HG02623 (cell line): ENCODE data around the gene EVI5.
"Not testable (repeated sequence)": the region's sequence is repeated elsewhere in the genome, so short reads cannot be mapped to it uniquely, and the experiment has no call there.

ENCODE experiments used
- ATAC-seq: cut with Tn5 transposase; IDR thresholded peaks from one replicate; pipeline ENCODE4 v1.9.1; 2021; ENCODE audit warnings: moderate library complexity; ENCODE audit not compliant: unreplicated experiment

EVI5 gene

DNA sequence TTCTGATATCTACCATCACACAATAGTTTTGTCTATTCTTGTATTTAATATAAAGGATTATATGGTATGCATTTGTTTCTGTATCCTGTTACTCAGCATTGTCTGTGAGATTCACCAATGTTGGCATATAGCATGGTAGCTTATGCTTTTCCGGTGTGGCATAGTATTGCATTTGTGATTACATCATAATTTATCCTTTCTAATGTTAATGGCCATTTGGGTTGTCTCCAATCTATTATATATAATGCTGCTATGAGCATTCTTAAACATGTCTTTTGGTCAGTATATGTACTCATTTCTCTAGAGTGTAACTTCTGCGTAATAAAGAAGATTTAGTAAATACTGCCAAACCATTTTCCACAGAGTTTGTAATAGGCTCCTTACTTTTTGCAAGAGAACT lies 257.2 kb downstream of the EVI5 start:
- no peak for ATAC-seq

DNA sequence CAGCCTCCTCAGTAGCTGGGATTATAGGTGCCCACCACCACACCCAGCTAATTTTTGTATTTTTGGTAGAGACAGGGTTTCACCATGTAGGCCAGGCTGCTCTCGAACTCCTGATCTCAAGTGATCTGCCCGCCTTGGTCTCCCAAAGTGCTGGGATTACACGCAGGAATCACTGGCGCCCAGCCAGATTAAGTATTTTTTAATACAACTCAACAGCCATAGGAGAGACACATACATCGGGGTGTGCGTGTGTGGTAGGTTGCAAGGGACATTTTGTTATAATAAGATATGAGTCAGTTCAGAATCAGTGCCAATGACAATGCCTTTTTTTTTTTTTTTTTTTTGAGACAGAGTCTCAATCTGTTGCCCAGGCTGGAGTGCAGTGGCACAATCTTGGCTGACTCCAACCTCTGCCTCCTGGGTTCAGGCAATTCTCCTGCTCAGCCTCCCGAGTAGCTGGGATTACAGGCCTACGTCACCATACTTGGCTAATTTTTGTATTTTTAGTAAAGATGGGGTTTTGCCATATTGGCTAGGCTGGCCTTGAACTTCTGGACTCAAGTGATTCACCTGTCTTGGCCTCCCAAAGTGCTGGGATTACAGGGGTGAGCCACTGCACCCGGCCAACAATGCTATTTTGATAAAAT lies 259.8 kb downstream of the EVI5 start:
- ATAC-seq: not testable (repeated sequence)

DNA sequence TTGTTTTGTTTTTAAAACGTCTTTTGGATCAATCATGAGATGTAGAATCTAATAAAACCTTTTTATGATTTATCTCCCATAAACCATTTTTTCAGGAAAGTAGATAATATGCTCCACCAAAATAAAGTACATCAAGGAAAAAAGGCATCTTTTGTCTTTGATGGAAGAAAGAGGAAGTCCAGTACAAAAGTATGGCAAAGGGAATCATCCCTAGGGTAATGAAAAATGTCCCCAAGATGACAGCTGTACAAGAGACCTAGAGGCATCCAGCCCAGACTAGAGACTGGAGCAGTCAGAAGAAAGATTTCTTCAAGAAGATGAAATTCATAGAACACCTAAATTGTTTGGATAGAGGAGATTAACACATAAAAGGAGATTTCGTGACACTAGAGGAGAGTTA lies 265.9 kb downstream of the EVI5 start:
- ATAC-seq: no peak

DNA sequence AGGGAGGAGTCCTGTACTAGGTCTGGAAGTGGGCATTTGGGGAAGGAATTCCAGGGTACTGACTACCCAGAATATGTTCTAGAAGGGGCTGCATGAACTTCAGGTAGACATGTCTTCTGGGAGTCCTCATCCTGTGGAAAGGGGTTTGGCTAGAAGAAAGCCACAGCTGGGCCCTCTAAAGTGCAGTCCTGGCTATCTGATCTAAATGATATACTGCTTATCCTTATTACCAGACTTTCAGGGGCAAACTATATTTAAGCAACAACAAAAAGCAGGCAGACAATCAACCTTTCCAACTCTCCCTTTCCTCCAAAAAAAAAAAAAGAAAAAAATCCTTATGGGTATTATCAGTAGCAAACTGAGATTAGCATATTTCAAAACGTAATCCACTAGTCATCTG lies 268.3 kb downstream of the EVI5 start:
- ATAC-seq: no peak

DNA sequence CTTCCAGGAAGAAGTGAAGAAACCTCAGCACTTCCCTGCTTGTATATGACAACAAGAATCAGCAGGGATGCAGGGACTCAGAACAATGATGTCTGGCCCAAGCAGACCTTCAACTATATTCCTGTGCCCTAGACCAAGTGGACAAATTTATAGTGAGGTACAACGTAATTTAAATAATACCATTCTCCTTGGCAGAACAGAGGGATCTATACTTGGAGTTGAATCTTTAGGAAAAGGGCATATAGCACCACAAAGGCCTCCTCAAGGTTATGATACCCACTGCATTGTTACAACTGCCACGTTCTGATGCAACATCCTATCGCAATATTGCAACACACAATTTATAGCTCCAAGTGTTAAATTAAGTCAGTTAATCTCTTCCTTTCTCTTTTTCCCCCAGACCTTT lies 269.1 kb downstream of the EVI5 start:
- ATAC-seq: no peak

DNA sequence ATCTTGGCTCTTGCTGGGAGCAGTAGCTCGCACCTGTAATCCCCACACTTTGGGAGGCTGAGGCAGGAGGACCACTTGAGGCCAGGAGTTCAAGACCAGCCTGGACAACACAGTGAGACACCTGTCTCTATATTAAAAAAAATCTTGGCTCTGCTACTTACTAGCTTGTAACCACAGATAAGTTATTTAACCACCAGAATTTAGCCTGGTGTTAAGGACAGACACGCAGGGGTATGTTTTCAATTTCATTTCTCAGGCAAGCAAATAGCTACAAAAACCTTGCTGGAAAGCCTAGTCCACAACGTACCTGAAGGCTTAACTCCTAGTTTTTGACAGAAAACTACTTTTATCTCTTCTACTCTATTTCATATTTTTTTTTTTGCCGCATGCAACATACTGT lies 273.4 kb downstream of the EVI5 start:
- peak; percentile 72 for ATAC-seq

DNA sequence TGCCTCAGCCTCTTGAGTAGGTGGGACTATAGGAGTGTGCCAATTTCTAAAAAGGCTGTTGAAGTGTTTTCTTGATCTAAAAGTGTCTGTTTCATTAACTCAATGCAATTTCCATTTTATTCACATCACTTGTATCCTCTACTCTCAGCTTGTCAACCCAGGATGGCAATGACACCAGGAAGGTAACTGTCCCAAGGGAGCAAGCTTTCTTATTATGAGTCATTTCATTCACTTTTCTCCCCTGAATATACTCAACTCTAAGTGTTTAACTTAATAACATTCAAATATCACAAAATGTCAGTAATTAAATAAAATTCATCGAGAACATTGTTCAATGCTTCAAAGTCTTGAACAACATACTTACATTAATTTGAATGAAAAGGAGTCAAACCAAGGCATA lies 275.3 kb downstream of the EVI5 start:
- ATAC-seq: no peak

DNA sequence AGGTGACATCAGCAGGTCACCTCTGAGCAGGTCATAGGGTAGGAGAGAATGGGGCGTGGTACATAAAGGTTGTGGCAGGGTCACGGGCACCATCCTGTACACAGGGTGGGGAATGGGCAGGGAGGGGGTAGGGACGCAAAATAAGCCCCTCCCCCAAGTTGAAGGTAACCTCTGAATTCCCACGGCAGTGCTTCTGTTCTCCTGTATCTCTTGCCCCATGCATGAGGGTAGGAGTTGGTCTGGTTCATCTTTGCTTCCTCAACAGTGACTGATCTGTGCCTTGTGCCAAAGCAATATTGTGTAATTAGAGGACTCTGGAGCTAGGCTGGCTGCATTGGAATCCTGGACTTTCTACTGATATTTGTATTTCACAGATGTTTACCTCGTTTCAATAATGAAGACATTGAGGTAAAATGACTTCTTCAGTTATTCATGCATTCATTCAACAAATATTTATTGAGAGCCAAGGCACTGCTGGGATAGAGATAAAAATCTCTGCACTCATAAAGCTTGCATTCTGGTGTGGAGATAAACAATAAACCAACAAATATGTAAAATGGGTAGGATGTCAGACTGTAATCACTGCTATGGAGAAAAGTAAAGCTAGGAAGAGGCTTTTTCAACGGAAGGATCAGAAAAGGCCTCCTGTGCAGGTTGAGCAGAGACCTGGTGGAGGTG lies 279.8 kb downstream of the EVI5 start:
- ATAC-seq: no peak

DNA sequence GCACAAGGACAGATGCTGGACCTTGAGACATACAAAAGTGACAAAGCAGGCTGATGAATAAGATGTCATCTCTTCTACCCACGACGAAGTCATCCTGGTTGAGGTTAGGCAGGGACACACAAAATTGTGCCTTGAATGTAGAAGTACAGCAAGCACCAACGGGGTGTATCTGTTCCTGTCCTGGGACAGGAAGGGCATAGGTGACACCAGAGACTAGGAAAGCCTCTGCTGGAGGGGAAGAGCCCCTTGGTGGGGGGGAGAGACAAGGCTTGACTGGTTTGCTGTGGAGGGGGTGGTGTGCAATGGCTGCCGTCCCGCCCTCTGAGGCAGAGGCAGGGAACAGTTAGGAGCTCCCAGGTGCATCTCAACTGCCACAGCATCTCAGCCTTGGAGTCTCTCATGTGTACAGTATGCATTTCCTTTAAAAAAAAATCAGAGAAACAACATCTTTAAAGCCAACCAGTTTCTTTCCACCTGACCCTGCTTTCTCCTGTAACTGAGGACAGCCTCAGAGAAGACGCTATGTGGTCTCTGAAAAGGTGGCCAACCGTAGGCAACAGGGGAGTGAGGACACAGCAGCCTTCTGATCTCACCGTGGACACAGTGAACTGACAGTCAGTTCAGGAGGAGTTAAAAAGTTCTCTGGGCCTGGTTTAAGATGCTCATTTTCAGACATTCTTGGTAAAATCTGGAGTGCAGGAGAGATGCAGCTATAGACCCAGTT lies 280.5 kb downstream of the EVI5 start:
- no peak for ATAC-seq

DNA sequence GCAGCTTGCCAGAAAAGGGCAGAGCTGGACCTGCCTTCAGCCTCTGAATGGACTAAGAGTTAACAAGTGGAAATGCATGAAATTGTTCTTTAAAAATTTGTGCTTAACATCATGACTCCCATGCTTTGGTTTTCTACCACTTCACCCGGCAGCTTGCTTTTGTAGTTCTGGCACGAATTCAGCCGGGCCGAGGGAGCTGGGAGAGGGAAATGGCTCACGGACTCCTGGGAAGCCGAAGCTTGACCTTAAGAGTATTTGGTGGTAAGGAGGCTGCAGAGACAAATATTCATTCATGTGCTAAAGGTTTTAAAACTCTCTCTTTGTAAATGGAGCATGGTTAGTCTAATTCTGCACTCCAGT lies 281.0 kb downstream of the EVI5 start:
- ATAC-seq: no peak

DNA sequence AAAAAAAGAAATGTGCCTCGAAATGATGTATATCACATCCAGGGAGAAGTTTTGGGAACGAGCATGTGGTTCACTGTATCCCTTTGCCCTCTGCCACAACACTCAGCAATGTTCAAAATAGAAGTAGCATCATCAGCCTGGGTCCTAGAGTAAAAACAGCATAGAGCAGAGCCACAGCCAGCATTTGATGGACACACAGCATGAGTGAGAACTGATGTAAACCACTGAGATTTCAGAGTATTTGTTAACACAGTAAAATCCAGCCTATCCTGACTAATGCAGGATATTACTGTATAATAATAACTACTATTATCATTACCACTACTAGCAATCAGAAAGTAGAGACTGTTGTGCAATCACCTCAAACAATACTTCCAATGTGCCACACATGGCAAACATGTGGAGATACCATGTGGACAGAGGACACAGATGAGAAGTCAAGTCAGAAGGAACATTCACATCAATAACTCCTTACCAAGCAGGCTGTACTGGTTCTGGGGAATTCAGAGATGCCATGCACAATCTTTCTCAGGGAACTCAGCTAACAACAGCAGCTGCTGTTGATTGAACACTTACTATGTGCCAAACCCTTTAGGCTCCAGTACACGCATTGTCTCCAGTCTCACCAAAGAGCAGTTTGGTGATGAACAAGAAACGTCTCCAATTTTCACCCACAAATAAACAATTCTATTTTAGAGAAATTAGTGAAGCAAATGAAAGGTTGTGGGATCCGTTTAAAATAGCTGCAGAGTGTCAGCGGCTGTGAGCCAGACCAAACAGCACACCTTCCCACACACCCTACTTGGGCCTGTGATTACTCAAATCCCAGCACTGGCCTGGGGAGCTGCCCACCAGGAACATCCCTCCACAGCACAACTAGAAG lies 281.6 kb downstream of the EVI5 start:
- ATAC-seq: peak; percentile 52

DNA sequence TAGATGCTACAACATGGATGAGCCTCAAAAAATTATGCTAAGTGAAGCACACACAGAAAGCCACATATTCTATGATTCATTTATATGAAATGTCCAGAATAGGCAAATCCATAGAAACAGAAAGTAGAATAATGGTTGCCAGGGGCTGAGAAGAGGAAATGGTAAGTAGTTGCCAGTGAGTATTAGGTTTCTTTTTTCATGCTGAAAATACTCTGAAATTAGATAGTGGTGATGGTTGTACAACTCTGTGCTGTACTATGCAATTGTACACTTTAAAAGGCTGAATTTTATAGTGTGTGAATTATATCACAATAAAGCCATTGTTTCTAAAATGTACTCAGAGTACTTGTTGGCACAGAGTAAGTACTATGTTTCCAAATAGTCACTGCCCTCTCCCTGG lies 282.7 kb downstream of the EVI5 start:
- peak; percentile 45 for ATAC-seq

DNA sequence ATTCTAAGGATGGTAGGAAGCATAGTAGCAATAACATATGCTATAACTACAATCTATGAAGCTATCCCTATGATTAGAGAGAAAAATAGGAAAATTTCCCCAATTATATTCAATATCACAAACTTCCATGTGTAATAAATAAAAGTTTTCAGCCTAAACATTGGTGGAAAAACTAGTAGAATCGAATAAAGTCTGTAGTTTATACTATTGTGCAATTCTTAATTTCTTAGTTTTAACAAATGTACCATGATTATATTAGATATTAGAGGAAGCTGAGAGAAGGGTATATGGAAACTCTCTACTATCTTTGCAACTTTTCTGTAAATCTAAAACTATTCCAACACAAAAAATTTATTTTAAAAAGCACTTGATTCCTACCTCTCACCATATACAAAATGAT lies 284.4 kb downstream of the EVI5 start:
- no peak for ATAC-seq

DNA sequence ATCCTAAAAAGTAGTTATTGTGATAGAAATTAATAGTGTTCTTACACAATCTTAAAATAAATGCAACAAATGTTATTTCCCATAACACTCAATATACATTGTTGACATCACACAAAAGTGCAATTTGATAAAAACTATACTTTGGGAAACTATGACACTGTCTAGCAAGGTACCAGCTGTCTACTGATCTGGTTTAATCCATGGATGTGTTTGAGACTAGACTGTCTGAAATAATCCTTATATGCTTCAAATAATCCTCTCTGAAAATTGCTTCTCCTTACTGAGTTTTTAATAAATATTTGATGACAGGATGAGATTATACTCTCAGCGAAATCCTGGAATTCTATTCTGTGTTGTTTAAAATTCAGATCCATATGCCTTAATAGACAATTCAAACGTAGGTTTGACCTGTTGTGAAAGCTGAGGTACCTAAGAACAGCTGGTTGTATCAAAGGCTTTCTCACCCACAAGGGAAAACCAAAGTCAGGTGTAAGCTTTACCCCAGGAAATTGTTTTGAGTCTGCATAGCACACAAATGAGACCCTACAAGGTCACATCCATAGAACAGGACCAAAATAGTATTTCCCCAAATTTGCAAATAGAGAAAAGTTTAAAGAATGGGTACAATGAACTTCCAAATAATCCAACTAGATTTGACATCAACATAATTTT lies 289.4 kb downstream of the EVI5 start:
- no peak for ATAC-seq

DNA sequence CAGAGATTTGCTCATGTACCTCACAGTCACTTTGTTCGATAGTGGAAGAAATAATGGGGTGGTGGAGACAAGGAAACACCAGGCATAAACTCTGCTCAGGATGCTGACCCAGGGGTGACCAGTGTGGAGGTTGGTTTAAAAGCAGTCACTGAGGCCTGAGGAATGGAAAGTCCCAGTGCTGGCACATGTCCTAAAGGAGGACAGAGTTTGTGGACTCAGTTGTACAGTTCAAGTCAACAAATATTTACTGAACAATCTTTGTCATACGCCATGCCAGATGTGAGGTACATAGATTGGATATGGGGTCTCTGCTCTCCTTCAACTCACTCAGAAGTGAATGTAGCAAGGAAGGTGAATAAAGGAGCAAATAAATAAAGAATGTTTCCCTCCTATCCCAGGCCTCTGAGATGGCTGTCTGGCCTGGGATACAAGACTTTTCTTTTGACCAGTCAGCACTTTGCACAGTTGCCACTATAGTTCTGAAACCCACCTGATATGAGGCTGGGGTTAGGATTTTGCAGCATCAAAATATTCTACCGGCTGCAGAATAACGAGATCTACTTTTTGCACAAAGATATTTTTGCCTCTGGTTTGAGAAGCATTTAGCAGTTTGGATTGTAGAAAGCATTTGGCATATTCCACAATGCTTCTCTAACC lies 290.3 kb downstream of the EVI5 start:
- ATAC-seq: no peak

DNA sequence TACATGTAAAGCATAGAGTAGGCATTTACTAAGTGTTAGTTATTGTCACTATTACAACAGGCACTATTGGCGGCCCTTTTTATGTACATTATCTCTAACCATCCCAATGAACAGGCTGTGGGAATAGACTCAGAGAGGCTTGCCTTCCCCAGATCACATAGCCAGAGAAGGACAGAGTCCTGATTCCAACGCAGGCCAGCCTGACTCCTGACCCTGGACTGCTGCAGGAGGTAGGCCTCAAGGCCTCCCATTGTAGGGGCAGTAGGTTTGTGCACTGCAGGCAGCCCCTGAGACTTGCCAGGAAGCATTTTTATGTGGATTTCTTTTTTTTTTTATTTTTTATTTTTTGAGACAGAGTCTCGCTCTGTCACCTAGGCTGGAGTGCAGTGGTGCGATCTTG lies 291.8 kb downstream of the EVI5 start:
- no peak for ATAC-seq

DNA sequence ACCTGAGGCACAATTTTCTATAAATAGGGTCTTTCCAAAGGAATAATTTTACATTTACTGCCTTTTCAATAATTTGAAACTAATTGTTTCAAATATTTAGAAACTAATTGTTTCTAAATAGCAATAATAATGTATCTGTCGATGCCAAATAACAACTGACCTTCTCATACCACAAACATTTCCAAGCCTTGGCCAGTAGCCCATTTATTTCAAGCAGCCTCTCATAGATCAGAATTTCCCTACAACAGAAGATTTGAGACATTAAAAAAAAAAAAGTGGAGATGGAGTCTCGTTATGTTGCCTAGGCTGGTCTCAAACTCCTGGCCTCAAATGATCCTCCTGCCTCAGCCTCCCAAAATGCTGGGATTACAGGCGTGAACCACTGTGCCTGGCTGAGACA lies 296.1 kb downstream of the EVI5 start:
- ATAC-seq: no peak

DNA sequence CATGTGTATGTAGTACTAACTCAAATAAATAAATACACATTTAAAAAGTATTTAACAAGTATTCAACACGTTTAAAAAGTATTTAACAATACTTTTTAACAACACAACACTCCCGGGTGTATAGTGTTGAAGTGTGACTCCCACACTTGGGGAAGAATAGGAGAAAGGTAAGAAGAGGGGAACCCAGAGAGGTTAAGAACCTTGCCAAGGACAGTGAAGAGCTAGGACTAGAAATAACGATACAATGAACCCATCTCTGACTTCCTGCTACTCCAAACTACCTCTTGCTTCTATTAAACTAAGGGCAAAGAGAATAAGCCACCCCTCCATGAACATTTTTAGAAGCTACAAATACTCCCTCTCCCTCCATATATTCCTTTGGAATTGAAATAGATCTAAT lies 296.5 kb downstream of the EVI5 start:
- ATAC-seq: no peak

DNA sequence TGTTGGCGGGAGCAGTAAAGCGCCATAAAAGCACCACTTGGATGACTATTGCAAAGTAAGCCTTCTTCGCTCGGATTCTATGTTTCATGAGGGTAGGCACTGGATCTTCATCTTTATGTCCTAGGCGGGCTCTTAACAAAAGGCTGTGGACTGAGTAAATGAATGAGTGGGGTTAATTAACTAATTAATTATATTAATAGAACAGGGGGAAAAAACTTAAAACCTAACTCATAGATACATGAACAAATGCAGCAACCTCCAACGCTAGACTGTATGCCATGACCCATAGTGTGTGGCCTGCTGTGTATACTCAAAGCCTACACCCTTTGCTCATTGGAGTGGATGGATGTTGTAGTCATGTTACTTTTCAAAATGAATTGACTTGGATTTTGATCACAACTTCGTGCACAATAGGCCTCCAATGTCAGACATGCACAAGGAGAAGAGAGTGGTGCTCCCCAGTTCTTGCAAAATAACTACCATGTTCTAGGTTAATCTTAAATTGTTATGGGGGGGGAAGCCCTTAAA lies 297.8 kb downstream of the EVI5 start:
- ATAC-seq: no peak
